Keratinocyte (primary cell): ENCODE measurements around the gene MT1B. TPM values are rescaled to one million over a fixed set of nuclear protein-coding genes. Genes with fewer than 3 reads are reported as not detected.

ENCODE experiments used
- DNase-seq: peaks from one replicate; pipeline ENCODE4 v3.0.0-alpha.2; 2011; ENCODE audit warnings: low read depth, missing footprints, low spot score
- FAIRE-seq: peaks from 2 replicates; lab custom pipeline; 2011; peaks lifted over from hg19 to GRCh38; lab: Jason Lieb, UNC
- H2AFZ ChIP-seq: 2 replicates; pipeline ENCODE4 v1.6.0; 2012; ENCODE audit warnings: low read length, control low read depth, inconsistent platforms; ENCODE audit not compliant: control insufficient read depth
- H3K27ac ChIP-seq: 2 replicates; pipeline ENCODE4 v1.5.1; 2011; ENCODE audit warnings: low read length; ENCODE audit not compliant: control insufficient read depth, insufficient read depth
- H3K27me3 ChIP-seq: 3 replicates; pipeline ENCODE4 v1.6.0; 2011; ENCODE audit warnings: low read length; ENCODE audit not compliant: control insufficient read depth, insufficient read depth; ENCODE audit errors: extremely low read depth
- H3K36me3 ChIP-seq, 2 experiments: 2 replicates in 1 of 2; 3 replicates in 1 of 2; pipeline ENCODE4 v1.5.1; 2011; ENCODE audit warnings: low read length in 2 of 2, mild to moderate bottlenecking in 1 of 2; ENCODE audit not compliant: control insufficient read depth in 2 of 2, insufficient read depth in 2 of 2; ENCODE audit errors: extremely low read depth in 1 of 2
- H3K4me1 ChIP-seq: 3 replicates; pipeline ENCODE4 v1.5.1; 2011; ENCODE audit warnings: low read length; ENCODE audit not compliant: control insufficient read depth, insufficient read depth; ENCODE audit errors: extremely low read depth
- H3K4me2 ChIP-seq: 3 replicates; pipeline ENCODE4 v1.6.0; 2011; ENCODE audit warnings: low read depth, low read length; ENCODE audit not compliant: control insufficient read depth, insufficient read depth; ENCODE audit errors: extremely low read depth
- H3K4me3 ChIP-seq, 3 experiments: fragments of 200-600 bp in 1 of 3; sonication (generic) in 1 of 3; 2 replicates in 2 of 3; 3 replicates in 1 of 3; pipeline ENCODE4 v1.5.1; 2011 to 2016; ENCODE audit warnings: low read length in 3 of 3, mild to moderate bottlenecking in 3 of 3, control low read depth in 2 of 3, inconsistent platforms in 1 of 3, low read depth in 1 of 3, mixed read lengths in 1 of 3, mixed run types in 1 of 3, moderate library complexity in 1 of 3; ENCODE audit not compliant: control insufficient read depth in 2 of 3, insufficient read depth in 2 of 3; ENCODE audit errors: extremely low read depth in 1 of 3
- H3K79me2 ChIP-seq: 2 replicates; pipeline ENCODE4 v1.6.0; 2012; ENCODE audit warnings: low read length; ENCODE audit not compliant: control insufficient read depth, insufficient read depth
- H3K9ac ChIP-seq: 3 replicates; pipeline ENCODE4 v1.6.0; 2011; ENCODE audit warnings: low read length; ENCODE audit not compliant: control insufficient read depth, insufficient read depth; ENCODE audit errors: extremely low read depth
- H3K9me1 ChIP-seq: 3 replicates; pipeline ENCODE4 v1.6.0; 2011; ENCODE audit warnings: low read length; ENCODE audit not compliant: control insufficient read depth, insufficient read depth; ENCODE audit errors: extremely low read depth
- H3K9me3 ChIP-seq: 2 replicates; pipeline ENCODE4 v1.5.1; 2012; ENCODE audit warnings: low read depth, low read length; ENCODE audit not compliant: control insufficient read depth
- H4K20me1 ChIP-seq: 3 replicates; pipeline ENCODE4 v1.6.0; 2011; ENCODE audit warnings: low read length; ENCODE audit not compliant: control insufficient read depth, insufficient read depth; ENCODE audit errors: extremely low read depth
- CTCF ChIP-seq, 3 experiments: IDR thresholded peaks in 1 of 3; conservative IDR thresholded peaks in 1 of 3; optimal IDR thresholded peaks in 1 of 3; 2 replicates in 2 of 3; 3 replicates in 1 of 3; pipeline versions ENCODE3 to v1.5.1; 2011; ENCODE audit warnings: low read length in 3 of 3, mild to moderate bottlenecking in 3 of 3, moderate library complexity in 2 of 3, control low read depth in 1 of 3, inconsistent platforms in 1 of 3; ENCODE audit not compliant: insufficient read depth in 2 of 3; ENCODE audit errors: extremely low read depth in 1 of 3
- EZH2 ChIP-seq: IDR thresholded peaks from one replicate; pipeline ENCODE4 v1.6.1; 2012; ENCODE audit warnings: inconsistent platforms, mild to moderate bottlenecking, low read length, moderate library complexity
- dilution Hi-C: fragments of 300-500 bp; cut with MboI; formaldehyde crosslinking; loops from one replicate; pipeline ENCODE4 v1.7.0; 2020; ENCODE audit warnings: low sequenced_read_pairs; ENCODE audit not compliant: extremely low pct_ligation_motif_present
- polyA plus RNA-seq, 5 experiments: library from polyadenylated mRNA; depleted of rRNA in 3 of 5; stranded (reverse) in 3 of 5; stranded (forward) in 1 of 5; unstranded in 1 of 5; fragments of >200 nt; gene quantifications; 1 replicate in 1 of 5; 2 replicates in 3 of 5; 3 replicates in 1 of 5; pipeline versions ENCODE4 v1.2.1 to v1.2.3, GENCODE V29; 2011 to 2012; ENCODE audit warnings: missing spikeins in 2 of 5, low read depth in 1 of 5, low replicate concordance in 1 of 5

Gene MT1B
- polyA plus RNA-seq, 1 donor (not counting 4 experiments of a cell fraction or from before 2014, with no cell fraction given) = not detected

GRCh38 chr16:56652600-56652999, 914 bp downstream of the MT1B start:
- dilution Hi-C loops = no loop called here
- H3K79me2 ChIP-seq = no peaks in the 10 kb centered on the region
- no peak overlapping the region for H3K4me3 ChIP-seq
- no peaks in the 10 kb centered on the region for H4K20me1 ChIP-seq
- no peaks in the 10 kb centered on the region for H3K9me3 ChIP-seq
- H3K4me2 ChIP-seq = no peak overlapping the region
- TF ChIP-seq EZH2 (no peak), CTCF (optimal IDR thresholded peaks at IDR 0.05 in 1 of 3, IDR thresholded peaks at IDR 0.05 in 1 of 3, conservative IDR thresholded peaks at IDR 0.05 in 1 of 3; ENCODE audit: extremely low read depth in 1 of 3, insufficient read depth in 2 of 3, low read length in 3 of 3) (no peak)
- H3K9me1 ChIP-seq = no peaks in the 10 kb centered on the region
- peaks cover 16% of the 10 kb centered on the region for H3K4me1 ChIP-seq
- DNase-seq = no peak
- no peak for FAIRE-seq
- H3K9ac ChIP-seq = no peak overlapping the region
- no peak overlapping the region for H3K27ac ChIP-seq
- no peaks in the 10 kb centered on the region for H3K36me3 ChIP-seq
- H2AFZ ChIP-seq = no peak overlapping the region
- H3K27me3 ChIP-seq = peaks cover 5% of the 10 kb centered on the region

GRCh38 chr16:56653218-56653617, 1.5 kb downstream of the MT1B start:
- DNase-seq (no peak), FAIRE-seq (no peak)
- Histone ChIP-seq H2AFZ (no peak overlapping the region), H3K4me3 (no peak overlapping the region), H4K20me1 (no peaks in the 10 kb centered on the region), H3K9me3 (no peaks in the 10 kb centered on the region), H3K9ac (no peak overlapping the region), H3K79me2 (no peaks in the 10 kb centered on the region), H3K27me3 (peaks cover 7% of the 10 kb centered on the region), H3K4me1 (peaks cover 20% of the 10 kb centered on the region), H3K9me1 (no peaks in the 10 kb centered on the region), H3K36me3 (no peaks in the 10 kb centered on the region), H3K4me2 (no peak overlapping the region), H3K27ac (no peak overlapping the region)
- dilution Hi-C loops = no loop called here
- no peak for TF ChIP-seq CTCF (optimal IDR thresholded peaks at IDR 0.05 in 1 of 3, IDR thresholded peaks at IDR 0.05 in 1 of 3, conservative IDR thresholded peaks at IDR 0.05 in 1 of 3; ENCODE audit: extremely low read depth in 1 of 3, insufficient read depth in 2 of 3, low read length in 3 of 3)
- TF ChIP-seq EZH2 = no peak
